CD4-positive, alpha-beta T cell treated with Interferon alpha-2 for 1 hour (primary cell): Measurements from ENCODE around the gene FKBP5.
"Not testable (repeated sequence)": the region's sequence is repeated elsewhere in the genome, so short reads cannot be mapped to it uniquely, and the experiment has no call there.

Source experiments
- DNase-seq, 2 donors: peaks; one replicate each; pipeline ENCODE4 v3.0.0-alpha.2; 2020 to 2022

The FKBP5 gene

DNA sequence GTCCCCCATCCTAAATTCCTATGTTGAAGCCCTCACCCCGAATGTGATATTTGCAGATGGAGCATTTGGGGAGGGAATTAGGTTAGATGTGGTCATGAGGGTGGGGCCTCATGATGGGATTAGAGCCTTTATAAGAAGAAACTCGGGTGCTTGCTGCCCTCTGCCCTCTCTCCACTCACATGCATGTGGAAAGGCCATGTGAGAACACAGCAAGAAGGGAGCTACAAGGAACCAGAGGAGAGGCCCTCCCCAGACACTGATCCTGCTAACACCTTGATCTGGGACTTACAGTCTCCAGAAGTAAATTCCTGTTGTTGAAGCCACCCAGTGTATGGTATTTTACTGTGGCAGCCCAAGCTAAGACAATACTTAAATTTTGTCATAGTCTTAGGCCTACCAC is 106.4 kb downstream of the FKBP5 start:
- no peak for DNase-seq

DNA sequence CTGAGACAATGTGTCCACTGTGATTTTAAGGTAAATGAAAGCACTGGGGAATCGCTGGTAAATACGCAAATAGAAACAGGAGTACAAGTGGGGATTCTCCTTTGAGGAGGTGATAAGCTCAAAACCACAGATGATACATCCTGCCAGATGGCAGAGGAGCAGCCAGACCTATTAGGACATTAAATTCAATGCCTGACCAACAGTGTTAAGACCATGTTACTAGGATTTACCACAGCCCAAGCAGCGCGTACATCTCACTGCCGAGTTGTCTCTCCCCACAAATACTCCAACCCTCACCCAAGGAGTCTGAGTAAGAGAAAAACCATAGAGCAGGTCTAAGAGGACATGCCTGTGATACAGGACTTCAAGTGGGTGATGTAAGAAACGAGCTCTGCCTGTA is 107.1 kb downstream of the FKBP5 start:
- DNase-seq = no peak

DNA sequence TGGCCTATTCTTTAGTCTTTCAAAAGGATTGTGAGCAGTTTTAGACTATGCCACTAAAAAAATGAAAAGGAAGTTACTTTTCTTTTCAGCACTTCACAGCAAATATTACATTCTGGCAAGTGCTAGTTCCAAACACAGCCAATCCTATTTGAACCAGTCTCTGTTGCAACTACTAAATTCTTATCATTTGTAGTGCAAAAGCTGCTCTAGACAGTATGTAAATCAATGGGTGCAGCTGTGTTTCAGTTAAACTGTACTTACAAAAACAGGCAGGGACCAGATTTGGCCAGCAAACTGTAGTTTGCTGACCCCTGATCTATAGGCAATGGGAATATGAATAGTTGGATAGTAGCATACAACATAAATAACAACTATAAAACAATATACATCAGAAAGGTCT is 107.9 kb downstream of the FKBP5 start:
- DNase-seq = no peak

DNA sequence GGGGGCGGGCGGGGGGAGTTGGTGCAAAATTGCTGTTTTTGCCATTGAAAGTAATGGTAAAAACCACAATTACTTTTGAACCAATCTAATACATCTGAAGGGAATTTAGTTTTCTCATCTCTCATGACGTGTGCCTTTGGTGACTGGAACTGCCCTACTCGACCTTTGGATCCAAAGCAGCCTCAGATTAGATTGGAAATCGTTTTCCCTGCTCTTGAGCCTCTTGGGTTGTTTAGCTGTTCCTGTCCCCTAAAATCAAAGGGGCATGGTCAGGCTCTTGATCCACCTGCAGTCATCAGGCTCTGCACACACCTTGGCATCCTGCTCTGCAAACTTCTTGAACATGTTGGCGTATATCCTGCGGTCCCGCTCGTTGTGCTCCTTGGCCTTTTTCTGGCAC is 112.0 kb downstream of the FKBP5 start:
- DNase-seq = no peak

DNA sequence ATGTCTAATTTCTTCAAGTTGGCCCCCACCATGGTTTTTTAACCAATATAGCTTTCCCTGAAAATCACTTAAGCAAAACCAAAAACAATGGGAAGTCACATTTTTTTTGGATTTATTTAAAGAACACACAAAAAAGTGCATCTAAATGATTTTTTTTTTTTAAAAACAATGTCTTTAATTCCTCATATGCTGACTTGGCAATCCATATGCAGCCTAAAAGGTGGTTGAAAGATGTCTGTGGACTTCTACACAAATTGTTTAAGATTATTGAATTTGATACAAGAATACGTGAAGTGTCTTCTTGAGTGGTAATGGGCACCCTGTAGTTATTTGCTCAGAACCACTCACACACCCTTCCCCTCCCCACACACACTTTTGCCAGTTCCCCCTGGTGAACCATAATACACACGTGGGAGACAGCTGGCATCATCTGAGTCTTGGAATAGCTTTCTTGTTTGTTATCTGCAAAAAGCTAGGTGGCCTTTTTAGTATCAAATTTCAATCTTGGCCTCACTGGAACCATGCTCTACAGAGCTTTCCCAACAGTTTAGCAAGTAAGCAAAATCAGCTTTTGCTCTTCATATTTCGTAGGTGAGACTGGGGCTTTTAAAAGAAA is 115.1 kb downstream of the FKBP5 start:
- no peak for DNase-seq

DNA sequence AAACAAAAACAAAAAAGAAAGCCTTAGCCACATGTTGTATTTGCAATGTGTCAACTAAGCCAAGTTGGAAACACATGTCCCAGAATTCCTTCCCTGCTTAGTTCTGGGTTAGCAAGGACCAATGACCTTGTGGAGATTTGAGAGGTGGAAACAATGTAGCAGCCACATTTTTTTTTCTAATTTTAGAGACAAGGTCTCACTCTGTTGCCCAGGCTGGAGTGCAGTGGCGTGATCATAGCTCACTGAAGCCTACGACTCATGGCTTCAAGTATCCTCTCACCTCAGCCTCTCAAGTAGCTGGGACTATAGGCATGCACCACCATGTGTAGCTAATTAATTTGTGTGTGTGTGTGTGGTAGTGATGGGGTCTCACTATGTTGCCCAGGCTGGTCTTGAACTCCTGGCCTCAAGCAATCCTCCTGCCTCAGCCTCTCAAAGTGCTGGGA is 117.8 kb downstream of the FKBP5 start:
- DNase-seq = not testable (repeated sequence)

DNA sequence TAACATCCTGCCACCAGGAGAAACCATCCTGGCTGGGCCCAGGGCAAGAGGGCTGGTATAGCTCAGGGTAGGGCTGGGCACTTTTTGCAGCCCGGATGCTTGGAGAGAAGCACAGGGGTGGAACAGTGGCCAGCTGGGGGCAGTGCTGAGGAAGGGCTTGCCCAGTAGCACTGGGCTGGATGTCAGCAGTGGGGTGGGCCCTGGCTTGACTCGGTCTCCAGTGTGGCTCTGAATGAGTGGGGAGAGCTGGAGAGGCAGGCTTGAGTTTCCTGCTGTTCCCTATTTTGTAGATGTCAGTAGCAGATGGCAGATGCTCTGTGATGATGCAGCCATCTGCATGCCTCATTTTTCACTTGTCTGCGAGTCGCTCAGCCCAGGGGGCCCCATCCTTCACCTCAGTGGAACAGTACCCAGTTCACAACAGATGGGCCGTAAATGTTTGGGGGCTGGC is 119.7 kb downstream of the FKBP5 start:
- DNase-seq = peak; percentile 5 to 31

DNA sequence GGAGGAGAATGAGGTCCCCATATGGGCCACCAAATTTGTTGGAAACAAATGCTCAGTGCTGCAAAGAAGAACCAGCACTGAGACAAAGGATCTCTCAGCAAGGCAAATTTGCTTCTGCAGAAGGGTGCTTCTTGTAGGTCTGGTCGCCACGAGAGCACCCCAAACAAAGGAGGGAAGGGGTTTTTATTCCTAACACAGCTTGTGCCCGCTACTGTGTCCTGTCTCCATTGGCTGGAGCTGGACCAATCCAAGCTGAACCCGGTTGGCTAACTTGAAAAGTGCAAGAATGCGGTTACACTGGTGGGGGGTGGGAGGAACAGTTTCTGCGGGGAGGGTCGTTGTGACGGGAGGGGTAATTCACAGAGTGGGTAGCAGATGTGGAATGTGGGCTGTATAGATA is 121.9 kb downstream of the FKBP5 start:
- no peak for DNase-seq

DNA sequence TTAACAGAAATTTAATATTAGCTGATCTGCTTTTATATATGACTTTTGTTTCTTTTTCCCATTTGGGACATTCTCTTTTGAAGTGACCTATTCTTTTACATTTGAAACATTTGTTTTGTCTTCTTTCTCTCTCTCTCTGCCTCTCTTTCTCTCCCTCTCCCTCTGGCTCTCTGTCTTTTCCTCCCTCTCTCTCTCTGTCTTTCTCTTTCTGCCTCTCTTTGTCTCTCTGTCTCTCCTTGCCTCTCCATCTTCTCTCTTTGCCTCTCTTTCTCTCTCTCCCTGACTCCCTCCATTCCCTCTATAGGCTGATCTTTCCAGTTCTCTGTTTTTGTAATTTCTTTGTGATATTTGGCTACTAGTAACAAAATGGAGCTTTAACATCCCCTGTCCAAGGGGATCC is 124.0 kb downstream of the FKBP5 start:
- no peak for DNase-seq

DNA sequence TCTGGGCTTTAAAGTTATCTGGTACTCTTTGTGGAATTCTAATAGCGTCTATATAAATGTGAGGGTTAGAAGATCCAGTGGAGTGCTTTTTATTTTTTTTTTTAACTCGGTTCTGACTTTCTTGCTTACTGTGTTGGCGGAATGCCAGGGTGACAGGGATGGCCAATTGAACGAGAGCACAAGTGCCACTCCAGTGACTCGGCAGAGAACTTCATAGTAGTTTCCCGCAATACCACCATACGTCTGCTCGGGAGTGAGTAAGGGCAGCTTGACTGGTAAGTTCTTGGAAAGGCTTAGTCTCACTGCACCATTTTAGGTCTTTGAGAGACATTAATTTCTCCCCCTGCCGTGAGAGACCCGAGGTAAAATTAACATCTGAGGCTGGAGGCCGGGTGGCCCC is 126.7 kb downstream of the FKBP5 start:
- no peak for DNase-seq

DNA sequence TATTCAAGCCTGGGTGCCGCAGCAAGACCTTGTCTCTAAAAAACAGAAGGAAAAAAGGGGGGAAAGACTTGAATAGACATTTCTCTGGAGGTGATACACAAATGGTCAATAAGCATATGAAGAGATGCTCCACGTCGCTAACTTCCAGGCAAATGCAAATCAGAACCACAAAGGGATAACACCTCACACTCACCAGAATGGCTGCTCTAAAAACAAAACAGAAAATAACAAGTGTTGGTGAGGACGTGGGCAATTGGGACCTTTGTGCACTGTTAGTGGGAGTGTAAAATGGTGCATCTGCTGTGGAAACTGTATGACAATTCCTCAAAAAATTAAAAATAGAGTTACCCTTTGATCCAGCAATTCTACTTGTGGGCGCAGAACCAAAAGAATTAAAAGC is 127.6 kb downstream of the FKBP5 start:
- no peak for DNase-seq

DNA sequence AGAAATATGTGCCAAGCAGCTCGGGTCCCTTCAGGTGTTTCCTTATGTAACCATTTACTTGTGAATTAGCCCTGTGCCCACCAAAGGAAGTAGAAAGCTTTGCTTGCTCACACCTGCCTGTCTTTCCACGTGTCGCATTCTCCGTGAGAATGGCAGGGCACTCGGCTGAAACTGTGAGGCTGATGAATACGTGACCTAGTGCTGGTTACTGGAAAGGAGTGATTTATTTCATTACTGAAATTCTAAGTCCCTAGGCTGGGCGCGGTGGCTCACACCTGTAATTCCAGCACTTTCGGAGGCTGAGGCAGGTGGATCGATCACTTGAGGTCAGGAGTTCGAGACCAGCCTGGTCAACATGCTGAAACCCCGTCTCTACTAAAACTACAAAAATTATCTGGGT is 130.1 kb downstream of the FKBP5 start:
- no peak for DNase-seq

DNA sequence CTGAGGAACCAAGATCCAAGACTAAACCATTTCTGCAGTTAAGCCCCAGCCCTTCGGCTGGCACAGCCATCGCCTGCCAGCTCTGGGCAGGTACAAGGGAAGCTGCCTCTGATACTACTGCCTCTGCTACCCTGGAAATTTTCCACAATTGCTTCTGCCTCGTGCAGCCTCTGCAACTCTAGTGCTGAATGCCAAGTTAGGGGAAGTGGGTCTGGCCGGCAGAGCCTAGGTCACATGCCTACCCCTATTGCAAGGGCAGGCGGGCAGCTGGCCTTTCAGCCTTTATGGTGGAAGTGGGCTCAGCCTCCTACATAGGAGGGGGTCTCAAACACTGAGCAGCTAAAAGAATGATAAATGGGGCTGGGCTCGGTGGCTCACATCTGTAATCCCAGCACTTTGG is 131.5 kb downstream of the FKBP5 start:
- no peak for DNase-seq

DNA sequence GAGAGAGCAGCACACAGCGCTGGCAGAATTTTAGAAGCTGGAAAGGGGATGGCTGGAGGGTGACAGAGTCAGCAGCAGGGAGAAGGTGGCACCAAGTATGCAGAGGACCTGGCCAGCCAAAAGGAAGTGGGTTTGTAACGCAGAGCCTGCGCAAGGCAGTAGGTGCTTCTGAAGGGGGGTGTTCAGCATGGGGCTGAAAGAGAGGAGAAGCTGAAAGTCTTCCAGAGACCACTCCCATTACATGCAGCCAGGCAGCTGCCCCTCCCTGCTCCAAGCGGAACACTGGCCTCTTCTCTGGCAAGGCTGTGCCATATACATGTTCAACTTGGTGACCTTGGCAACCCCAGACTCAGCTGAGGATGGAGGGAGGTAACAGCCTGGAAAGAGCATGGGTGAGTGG is 133.9 kb downstream of the FKBP5 start:
- DNase-seq = no peak

DNA sequence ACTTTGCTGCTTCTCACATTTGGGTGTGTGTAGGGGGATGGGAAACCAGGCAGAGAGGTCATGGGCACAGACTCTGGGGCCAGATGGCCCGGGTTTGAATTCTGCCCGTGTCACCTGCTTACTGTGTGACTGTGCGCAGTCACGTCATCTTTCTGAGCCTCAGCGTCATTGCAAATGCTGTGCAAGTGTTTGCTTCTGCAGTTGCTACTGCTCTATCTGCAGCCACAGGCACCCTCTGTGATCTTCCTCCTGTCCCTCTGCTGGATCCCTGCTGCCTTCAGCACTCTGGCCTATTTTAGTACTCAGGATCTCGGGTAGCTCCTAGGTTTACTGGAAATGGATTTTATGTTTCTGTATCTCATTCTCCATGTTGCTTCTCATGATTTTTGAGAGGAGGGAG is 135.4 kb downstream of the FKBP5 start:
- DNase-seq = no peak

DNA sequence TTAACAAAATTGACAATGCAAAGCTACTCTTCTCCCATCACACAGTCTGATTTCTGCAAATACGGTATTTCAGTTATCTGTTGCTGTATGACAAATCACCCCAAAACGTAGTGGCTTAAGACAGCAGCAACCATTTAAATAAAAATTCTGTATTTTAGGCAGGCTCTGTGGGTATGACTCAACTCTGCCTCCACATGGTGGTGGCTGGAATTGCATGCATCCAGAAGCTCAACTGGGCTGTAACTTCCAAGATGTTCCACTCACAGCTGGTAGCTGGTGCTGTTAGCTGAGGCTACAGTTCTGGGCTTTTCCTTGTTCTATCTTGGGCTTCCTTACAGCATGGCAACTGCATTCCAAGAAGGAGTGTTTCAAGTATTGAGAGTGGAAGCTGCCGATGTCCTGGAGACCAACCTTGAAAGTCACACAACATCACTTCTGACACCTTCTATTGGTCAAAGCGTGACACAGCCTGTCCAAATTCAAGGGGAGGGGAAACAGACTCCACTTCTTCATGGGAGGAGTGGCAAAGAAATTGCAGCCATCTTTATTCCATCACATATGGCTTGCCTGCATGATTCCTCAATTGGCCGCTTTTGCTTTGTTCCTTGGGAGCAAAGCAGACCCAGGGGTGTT is 136.3 kb downstream of the FKBP5 start:
- DNase-seq = peak; percentile 62 to 74

DNA sequence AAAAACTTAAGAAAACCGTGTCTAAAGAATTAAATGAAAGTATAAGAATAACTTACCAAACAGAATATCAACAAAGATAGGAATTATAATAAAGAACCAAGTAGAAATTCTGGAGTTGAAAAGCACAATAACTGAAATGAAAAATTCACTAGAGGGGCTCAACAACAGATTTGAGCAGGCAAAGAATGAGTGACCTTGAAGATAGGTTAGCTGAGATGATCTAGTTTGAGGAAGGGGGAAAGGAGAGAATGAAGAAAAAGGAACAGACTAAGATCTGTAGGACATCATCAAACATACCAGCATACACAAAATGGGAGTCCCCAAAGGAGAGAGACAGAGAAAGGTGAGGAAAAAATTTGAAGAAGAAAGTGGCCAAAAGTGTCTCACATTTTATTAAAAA is 138.3 kb downstream of the FKBP5 start:
- no peak for DNase-seq

DNA sequence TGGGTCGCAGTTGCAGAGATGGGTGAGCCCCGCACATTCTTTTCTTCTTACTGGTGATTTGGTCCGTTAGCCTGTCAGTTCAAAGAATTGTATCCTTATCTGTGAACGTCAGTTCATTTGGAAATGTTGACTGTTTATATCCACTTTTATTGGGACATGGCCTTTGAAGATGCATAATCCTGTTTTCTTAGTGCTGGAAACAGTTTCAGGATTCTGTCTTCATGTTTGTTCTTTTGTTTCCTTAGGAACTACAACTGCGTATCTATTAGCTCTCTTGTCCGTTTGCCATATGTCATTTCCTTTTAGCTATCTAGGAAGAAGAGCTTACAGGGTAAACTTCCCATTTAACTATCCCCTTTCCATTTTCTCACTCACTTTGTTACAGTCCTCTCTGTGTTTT is 141.0 kb downstream of the FKBP5 start:
- DNase-seq = no peak

DNA sequence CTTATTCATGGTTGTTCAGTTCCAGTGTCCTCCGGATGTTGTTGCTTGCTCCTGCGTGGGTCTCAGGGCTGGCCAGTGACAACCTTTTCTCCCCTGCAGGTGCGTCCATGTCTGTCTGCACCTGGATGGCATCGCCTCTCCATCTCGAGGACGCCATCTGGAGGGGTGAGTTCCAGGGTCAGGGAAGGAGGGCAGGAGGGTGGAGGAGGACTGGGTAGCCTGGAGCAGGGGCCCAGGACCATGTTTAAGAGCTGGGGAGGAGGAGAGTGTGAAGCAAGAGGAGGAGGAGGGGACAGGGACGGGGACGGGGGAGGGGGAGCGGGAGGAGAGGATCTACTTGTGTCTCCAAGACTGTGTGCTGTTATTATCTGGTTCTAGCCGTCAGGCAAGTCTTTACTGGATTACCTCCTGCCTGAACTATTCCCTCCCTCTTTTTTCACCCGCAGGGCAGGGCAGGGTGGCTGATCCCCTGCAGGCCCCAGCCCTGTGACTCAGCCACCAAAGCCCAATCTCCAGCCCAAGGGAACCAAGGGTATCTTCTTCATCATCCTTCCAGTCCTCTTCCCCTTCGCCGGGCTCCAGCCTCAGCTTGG is 143.8 kb downstream of the FKBP5 start:
- DNase-seq = no peak

DNA sequence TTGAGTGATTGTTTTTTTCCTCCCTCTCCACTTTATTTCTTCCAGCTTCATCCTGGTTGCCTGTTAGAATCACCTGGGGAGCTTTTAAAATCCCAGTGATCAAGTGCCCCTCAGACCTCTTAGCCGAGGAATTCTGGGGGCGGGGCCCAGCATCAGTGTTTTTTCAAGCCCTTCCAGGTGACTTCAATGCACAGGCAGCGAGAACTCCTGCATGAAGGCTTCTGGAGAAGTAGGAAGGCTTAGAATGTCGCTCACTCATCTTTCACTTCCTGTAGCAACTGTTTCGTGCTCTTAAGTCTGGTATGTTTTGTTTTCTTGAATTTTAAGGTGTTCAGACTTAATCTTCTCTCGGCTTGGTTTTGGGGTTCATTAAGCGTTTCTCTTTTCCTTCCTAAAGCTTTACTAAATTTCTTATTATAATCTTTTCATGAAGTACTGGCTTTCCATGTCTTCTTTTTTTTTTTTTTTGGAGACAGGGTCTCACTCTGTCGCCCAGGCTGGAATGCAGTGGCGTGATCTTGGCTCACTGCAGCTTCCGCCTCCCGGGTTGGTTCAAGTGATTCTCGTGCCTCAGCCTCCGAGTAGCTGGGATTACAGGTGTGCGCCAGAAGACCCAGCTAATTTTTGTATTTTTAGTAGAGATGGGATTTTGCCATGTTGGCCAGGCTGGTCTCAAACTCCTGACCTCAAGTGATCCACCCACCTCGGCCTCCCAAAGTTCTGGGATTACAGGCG is 145.1 kb downstream of the FKBP5 start:
- DNase-seq = no peak

DNA sequence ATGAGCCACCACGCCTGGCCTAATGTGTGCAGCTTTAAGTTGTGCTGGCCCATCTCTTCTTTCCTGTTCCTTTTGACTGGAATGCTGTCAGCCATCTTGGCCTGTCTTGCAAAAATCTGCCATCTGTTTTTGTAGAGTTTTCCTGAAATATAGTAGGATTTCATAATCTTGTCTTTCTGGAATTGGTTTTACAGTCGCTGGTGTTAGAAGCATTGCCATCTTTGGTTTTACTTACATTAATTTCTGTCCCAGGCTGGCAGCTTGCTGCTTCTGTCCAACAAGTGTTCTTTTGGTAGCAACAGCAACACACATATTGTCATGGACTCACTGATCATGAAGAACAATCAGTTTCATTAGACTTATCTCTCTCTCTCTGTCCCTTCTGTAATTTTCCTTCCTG is 146.9 kb downstream of the FKBP5 start:
- DNase-seq = no peak

DNA sequence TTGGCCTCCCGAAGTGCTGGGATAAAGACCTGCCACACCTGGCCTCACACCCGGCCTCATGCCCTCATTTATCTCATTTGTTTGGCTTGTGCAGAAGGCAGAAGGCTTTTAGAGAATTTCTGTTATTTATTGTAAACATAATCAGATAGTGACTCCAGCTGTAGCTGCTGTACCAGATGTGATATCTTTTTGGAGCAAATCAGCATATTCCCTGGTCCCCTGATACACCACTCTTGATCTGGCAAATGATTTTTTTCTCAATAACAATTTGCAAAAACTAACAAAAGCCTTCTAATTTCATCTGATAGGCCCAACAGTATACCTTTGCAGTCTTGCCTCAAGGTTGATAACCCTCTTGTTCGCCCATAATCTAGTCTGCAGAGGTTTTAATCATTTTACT is 149.5 kb downstream of the FKBP5 start:
- no peak for DNase-seq

DNA sequence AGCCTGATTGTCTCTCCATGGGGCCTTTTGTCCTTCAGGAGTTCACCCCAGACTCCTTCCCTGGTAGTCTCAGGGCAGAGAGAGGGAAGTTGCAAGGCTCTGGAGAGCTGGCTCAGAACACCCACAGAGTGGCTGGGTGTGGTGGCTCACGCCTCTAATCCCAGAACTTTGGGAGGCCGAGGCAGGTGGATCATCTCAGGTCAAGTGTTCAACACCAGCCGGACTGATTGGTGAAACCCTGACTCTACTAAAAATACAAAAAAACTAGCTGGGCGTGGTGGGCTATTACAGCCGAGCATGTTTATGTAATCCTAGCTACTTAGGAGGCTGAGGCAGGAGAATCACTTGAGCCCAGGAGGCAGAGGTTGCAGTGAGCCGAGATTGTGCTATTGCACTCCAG is 152.9 kb downstream of the FKBP5 start:
- not testable (repeated sequence) for DNase-seq
